ENCODE data around the gene CALML4.
"Not testable (repeated sequence)": the region's sequence is repeated elsewhere in the genome, so short reads cannot be mapped to it uniquely, and the experiment has no call there.

CALML4 gene

GRCh38 chr15:68217341-68217740 is 12.2 kb upstream of the CALML4 start:
- ATAC-seq, result no peak
- TF ChIP-seq ZC3H10 (CRISPR knock-in tag; IDR thresholded peaks at IDR 0.05), result no peak
- no peak for TF ChIP-seq ZFP30 (CRISPR knock-in tag; IDR thresholded peaks at IDR 0.05)
- no peak for TF ChIP-seq ZNF70 (CRISPR knock-in tag; IDR thresholded peaks at IDR 0.05)
- no peak for TF ChIP-seq PPARA (CRISPR knock-in tag; IDR thresholded peaks at IDR 0.05; ENCODE audit: borderline replicate concordance)
- TF ChIP-seq CREB5 (CRISPR knock-in tag; IDR thresholded peaks at IDR 0.05; ENCODE audit: low read depth), result no peak
- no peak for TF ChIP-seq TSHZ2 (CRISPR knock-in tag; IDR thresholded peaks at IDR 0.05)
- TF ChIP-seq ZNF565 (CRISPR knock-in tag; conservative IDR thresholded peaks at IDR 0.05; ENCODE audit: low read depth), result no peak

GRCh38 chr15:68214838-68215254 is 9.7 kb upstream of the CALML4 start:
- TF ChIP-seq BACH2 (CRISPR knock-in tag; IDR thresholded peaks at IDR 0.05; ENCODE audit: borderline replicate concordance) (no peak), RARB (CRISPR knock-in tag; IDR thresholded peaks at IDR 0.05) (no peak), TOX (CRISPR knock-in tag; IDR thresholded peaks at IDR 0.05; ENCODE audit: borderline replicate concordance) (no peak), ZFP30 (CRISPR knock-in tag; IDR thresholded peaks at IDR 0.05) (no peak), SNAI2 (CRISPR knock-in tag; IDR thresholded peaks at IDR 0.05) (no peak), TCF4 (CRISPR knock-in tag; IDR thresholded peaks at IDR 0.05; ENCODE audit: borderline replicate concordance) (no peak), ZNF70 (CRISPR knock-in tag; IDR thresholded peaks at IDR 0.05) (no peak), ISL1 (CRISPR knock-in tag; IDR thresholded peaks at IDR 0.05) (no peak), ZNF565 (CRISPR knock-in tag; conservative IDR thresholded peaks at IDR 0.05; ENCODE audit: low read depth) (no peak)
- TF ChIP-seq, protein P1, sequence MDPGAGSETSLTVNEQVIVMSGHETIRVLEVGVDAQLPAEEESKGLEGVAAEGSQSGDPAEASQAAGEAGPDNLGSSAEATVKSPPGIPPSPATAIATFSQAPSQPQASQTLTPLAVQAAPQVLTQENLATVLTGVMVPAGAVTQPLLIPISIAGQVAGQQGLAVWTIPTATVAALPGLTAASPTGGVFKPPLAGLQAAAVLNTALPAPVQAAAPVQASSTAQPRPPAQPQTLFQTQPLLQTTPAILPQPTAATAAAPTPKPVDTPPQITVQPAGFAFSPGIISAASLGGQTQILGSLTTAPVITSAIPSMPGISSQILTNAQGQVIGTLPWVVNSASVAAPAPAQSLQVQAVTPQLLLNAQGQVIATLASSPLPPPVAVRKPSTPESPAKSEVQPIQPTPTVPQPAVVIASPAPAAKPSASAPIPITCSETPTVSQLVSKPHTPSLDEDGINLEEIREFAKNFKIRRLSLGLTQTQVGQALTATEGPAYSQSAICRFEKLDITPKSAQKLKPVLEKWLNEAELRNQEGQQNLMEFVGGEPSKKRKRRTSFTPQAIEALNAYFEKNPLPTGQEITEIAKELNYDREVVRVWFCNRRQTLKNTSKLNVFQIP (CRISPR knock-in tag; IDR thresholded peaks at IDR 0.05; ENCODE audit: borderline replicate concordance, low read depth), result no peak
- ATAC-seq, result no peak

DNA sequence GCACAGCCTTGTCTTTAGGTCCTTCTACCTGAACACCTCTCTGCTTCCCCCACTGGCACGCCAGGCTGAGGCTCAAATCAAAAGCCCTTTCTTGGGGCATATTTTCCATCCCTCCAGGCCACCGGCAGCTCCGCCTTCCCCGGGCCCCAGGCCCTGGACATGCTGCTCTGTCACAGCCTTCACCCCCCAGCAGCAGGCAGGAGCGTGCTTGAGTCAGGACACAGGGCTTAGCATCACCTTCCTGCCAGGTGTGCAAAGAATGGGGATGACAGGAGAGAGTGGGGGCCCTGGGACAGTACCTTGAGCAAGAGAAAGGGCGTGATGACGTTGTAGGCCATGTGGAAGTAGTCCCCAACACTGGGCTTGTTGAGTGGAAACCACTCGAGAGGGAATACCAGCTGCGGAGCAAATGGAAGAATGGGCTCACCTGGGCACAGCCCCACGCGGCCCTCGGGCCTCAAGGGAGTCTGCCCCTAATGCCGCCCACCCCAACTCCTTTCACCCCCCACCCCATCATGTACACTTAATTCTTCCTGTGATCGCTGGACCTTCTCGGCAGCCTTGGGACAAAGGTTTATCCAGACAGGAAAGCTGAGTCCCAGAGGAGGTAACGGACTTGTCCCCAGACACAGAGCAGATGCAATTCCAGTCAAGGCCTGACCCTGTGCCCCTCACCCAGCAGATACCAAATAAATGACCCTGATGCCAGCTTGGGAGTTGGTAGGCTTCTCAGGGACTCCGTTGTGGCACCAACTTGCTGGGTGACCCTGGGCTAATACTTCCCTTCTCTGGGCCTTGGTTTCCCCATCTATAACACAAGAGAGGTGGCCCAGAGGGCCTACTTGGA is 9.1 kb upstream of the CALML4 start:
- no peak for TF ChIP-seq TCF4 (CRISPR knock-in tag; IDR thresholded peaks at IDR 0.05; ENCODE audit: borderline replicate concordance)
- no peak for TF ChIP-seq ZFP30 (CRISPR knock-in tag; IDR thresholded peaks at IDR 0.05)
- no peak for TF ChIP-seq SNAI2 (CRISPR knock-in tag; IDR thresholded peaks at IDR 0.05)
- no peak for ATAC-seq

GRCh38 chr15:68213491-68213845 is 8.3 kb upstream of the CALML4 start:
- not testable (repeated sequence) for ATAC-seq

GRCh38 chr15:68211656-68212320 is 6.7 kb upstream of the CALML4 start:
- TF ChIP-seq PPARA (CRISPR knock-in tag; IDR thresholded peaks at IDR 0.05; ENCODE audit: borderline replicate concordance), result no peak
- TF ChIP-seq ZNF70 (CRISPR knock-in tag; IDR thresholded peaks at IDR 0.05), result no peak
- TF ChIP-seq, protein P1 (CRISPR knock-in tag; IDR thresholded peaks at IDR 0.05; ENCODE audit: borderline replicate concordance, low read depth), result no peak
- no peak for ATAC-seq

All from SK-N-SH treated with all-trans-retinoic acid at 6 μM for 48 hours (cell line).